Measurements from ENCODE around the gene PGAP1.

DNA sequence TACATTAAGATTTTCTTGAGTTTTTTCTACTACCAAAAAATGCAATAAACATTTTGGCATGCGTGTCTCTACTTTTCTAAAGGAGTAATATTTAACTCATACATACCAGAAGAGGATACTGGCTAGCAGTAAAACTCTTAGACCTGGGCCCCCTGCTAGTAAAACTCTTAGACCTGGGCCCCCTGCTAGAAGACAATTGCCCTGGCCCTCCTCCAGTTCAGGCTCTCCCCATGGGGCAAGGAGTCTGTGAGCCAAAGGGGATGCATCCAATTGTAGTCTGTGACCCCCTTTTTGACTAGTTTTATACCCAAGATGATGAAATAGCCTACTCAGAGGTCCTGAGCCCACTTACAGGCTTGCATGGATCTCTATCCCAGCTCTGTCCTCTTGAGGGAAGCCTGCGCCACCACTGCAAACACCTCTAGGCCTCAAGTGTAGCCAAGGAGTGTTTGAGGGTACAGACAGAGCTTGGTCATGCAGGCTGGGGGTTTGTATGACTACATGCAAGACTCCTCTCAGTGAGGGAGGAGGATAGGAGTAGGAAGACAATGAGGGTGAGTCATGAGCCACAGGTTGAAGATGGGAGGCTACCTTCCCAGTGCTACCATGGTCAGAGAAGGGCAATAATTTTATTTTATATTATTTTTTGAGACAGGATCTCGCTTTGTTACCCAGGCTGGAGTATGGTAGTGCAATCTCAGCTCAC, 45.2 kb upstream of the PGAP1 start:
- TF ChIP-seq, protein P1, sequence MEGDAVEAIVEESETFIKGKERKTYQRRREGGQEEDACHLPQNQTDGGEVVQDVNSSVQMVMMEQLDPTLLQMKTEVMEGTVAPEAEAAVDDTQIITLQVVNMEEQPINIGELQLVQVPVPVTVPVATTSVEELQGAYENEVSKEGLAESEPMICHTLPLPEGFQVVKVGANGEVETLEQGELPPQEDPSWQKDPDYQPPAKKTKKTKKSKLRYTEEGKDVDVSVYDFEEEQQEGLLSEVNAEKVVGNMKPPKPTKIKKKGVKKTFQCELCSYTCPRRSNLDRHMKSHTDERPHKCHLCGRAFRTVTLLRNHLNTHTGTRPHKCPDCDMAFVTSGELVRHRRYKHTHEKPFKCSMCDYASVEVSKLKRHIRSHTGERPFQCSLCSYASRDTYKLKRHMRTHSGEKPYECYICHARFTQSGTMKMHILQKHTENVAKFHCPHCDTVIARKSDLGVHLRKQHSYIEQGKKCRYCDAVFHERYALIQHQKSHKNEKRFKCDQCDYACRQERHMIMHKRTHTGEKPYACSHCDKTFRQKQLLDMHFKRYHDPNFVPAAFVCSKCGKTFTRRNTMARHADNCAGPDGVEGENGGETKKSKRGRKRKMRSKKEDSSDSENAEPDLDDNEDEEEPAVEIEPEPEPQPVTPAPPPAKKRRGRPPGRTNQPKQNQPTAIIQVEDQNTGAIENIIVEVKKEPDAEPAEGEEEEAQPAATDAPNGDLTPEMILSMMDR (conservative IDR thresholded peaks at IDR 0.05; ENCODE audit: low read depth, low read length): no peak
- TF ChIP-seq EZH2phosphoT487 (IDR thresholded peaks at IDR 0.05; ENCODE audit: borderline replicate concordance, low read length): no peak
- TF ChIP-seq EZH2 (IDR thresholded peaks at IDR 0.05; ENCODE audit: low read length, unreplicated experiment): no peak

All from PC-3 (cell line).